ENCODE results near the gene PCDH1.

PCDH1 gene

DNA sequence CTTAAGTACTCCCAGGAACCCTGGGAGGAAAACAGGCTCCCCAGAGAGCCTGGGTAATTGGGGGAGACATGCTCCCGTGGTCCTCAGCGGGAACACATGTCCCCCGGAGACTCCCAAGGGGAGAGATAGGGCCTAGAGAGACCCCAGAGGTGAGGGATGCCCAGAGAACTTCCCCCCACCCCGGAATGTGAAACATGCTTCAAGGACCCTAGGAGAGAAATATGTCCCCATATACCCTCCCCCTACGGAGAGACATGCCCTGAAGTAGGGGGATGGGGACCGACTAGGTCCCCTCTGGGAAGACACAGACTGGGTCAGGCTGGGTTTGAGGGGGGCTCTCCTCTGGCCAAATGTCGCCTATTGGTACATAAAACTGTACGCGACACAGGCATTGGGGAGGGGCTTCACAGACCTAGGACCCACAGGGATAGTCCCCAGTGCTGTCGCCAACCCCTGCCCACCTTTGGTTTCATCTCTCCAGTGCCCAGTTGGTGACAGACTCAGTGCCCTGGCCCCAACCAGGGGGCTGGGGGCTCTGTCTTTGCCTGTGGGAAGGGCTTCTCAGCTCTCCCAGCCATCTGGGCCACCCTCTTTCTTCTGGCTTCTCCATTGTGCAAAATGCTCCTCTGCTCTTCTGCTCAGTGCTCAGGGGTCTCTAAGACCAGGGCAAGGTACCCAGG, 26.9 kb downstream of the PCDH1 start:
- H3K4me1 ChIP-seq (ENCODE audit: control insufficient read depth, insufficient read depth, low read length): peaks cover 22% of the 10 kb centered on the region
- H3K27me3 ChIP-seq (ENCODE audit: control insufficient read depth in 1 of 2, insufficient read depth in 2 of 2, low read length in 2 of 2): no peaks in the 10 kb centered on the region
- H3K36me3 ChIP-seq (ENCODE audit: control insufficient read depth in 2 of 2, insufficient read depth in 2 of 2, low read length in 2 of 2): no peaks in the 10 kb centered on the region
- H3K9me3 ChIP-seq (ENCODE audit: control insufficient read depth in 2 of 2, low read length in 2 of 2): no peaks in the 10 kb centered on the region
- no peak overlapping the region for H3K4me3 ChIP-seq (ENCODE audit: low read length in 2 of 2)
- peak overlapping the region in 1 of 2 donors; percentile 37 for H3K9ac ChIP-seq (ENCODE audit: low read length in 2 of 2)
- no peak overlapping the region for H3K27ac ChIP-seq (ENCODE audit: low read length)

GRCh38 chr5:141850786-141851185, 27.4 kb downstream of the PCDH1 start:
- Histone ChIP-seq H3K27ac (ENCODE audit: low read length) (no peak overlapping the region), H3K27me3 (ENCODE audit: control insufficient read depth in 1 of 2, insufficient read depth in 2 of 2, low read length in 2 of 2) (no peaks in the 10 kb centered on the region), H3K4me1 (ENCODE audit: control insufficient read depth, insufficient read depth, low read length) (peaks cover 22% of the 10 kb centered on the region), H3K4me3 (ENCODE audit: low read length in 2 of 2) (peak overlapping the region; percentile 31 to 57), H3K9ac (ENCODE audit: low read length in 2 of 2) (peak overlapping the region; percentile 36 to 37), H3K36me3 (ENCODE audit: control insufficient read depth in 2 of 2, insufficient read depth in 2 of 2, low read length in 2 of 2) (no peaks in the 10 kb centered on the region), H3K9me3 (ENCODE audit: control insufficient read depth in 2 of 2, low read length in 2 of 2) (no peaks in the 10 kb centered on the region)

GRCh38 chr5:141850244-141850768, 27.9 kb downstream of the PCDH1 start:
- Histone ChIP-seq H3K27me3 (ENCODE audit: control insufficient read depth in 1 of 2, insufficient read depth in 2 of 2, low read length in 2 of 2) (no peaks in the 10 kb centered on the region), H3K9me3 (ENCODE audit: control insufficient read depth in 2 of 2, low read length in 2 of 2) (no peaks in the 10 kb centered on the region), H3K4me3 (ENCODE audit: low read length in 2 of 2) (peak overlapping the region; percentile 93 to 99), H3K4me1 (ENCODE audit: control insufficient read depth, insufficient read depth, low read length) (peaks cover 18% of the 10 kb centered on the region), H3K36me3 (ENCODE audit: control insufficient read depth in 2 of 2, insufficient read depth in 2 of 2, low read length in 2 of 2) (no peaks in the 10 kb centered on the region), H3K27ac (ENCODE audit: low read length) (peak overlapping the region; percentile 93), H3K9ac (ENCODE audit: low read length in 2 of 2) (peak overlapping the region; percentile 94 to 96)

DNA sequence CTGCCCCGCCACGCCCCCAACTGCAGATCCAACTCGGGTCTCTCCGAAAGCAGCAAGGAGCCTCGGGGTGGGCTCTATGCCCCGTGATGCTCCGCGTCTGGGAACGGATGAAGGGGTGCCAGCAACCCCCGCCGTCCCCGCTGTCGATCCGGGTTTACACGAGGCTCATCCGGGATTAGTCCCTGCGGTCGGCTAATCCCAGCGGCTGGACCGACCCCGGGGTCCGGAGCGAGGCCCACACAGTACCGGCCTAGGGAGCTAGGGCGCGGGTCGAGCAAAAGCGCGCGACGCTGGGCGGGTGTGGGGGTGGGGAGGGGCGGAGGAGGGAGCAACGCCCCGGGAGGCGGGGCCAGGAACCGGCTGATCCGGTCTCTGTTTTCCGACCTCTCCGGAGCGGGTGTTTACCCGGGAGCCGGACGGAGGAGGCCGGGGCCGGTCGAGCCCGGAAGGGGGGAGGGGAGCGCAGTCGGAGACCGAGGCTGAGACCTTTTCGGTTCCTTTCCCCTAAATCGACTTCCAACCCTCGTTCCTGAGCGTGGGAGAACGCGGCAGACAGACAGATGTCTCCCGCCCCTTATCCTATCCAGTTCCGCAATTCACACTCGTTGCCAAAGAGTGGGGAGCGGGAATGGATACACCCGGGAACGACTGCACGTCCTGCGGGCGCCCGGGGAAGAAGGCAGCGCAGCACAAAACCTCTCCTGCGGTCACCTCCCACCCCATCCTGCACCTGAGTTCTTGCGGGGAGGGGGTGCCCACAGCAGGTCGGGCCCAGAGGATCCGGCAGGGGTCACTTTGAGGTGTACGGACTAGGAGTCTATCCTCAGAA, 28.6 kb downstream of the PCDH1 start:
- no peaks in the 10 kb centered on the region for H3K36me3 ChIP-seq (ENCODE audit: control insufficient read depth in 2 of 2, insufficient read depth in 2 of 2, low read length in 2 of 2)
- H3K4me3 ChIP-seq (ENCODE audit: low read length in 2 of 2): peak overlapping the region; percentile 93 to 99
- H3K27me3 ChIP-seq (ENCODE audit: control insufficient read depth in 1 of 2, insufficient read depth in 2 of 2, low read length in 2 of 2): no peaks in the 10 kb centered on the region
- H3K9ac ChIP-seq (ENCODE audit: low read length in 2 of 2): peak overlapping the region; percentile 94 to 96
- peaks cover 18% of the 10 kb centered on the region for H3K4me1 ChIP-seq (ENCODE audit: control insufficient read depth, insufficient read depth, low read length)
- no peaks in the 10 kb centered on the region for H3K9me3 ChIP-seq (ENCODE audit: control insufficient read depth in 2 of 2, low read length in 2 of 2)
- H3K27ac ChIP-seq (ENCODE audit: low read length): peak overlapping the region; percentile 93

DNA sequence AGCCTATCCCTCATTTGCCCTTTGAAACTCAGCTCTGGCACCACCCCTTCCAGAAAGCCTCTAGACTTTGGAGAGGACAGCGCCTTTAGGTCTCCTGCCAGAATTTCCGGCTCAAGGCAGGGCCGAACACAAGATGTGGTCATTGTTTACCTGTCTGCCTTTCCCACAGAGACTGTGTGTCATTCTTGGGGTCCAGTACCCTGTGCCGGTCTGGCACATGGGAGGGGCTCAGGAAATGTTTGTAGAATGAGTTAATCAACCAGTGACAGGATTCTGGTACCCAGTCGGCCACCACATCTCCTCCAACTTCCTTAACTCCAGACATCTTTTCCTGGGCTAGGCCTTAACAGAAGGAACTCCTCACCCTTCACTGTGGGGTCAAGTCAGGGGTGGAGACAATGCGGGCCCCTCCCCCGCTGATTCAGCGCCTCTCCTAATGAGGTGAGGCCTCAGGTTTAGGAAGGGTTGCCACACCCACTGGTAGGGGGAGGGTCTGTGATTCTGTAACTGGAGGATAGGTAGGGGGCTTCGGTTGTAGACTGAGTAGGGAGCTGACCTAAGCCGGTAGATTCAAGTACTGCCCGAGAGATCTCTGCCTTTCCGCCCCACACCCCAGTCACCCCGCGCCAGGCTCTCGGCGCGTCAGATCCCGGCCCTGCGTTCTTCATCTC, 29.3 kb downstream of the PCDH1 start:
- Histone ChIP-seq H3K9ac (ENCODE audit: low read length in 2 of 2) (peak overlapping the region; percentile 94 to 96), H3K36me3 (ENCODE audit: control insufficient read depth in 2 of 2, insufficient read depth in 2 of 2, low read length in 2 of 2) (no peaks in the 10 kb centered on the region), H3K27ac (ENCODE audit: low read length) (peak overlapping the region; percentile 93), H3K27me3 (ENCODE audit: control insufficient read depth in 1 of 2, insufficient read depth in 2 of 2, low read length in 2 of 2) (peaks cover 0 to 6% of the 10 kb centered on the region in 2 donors), H3K4me3 (ENCODE audit: low read length in 2 of 2) (peak overlapping the region; percentile 93 to 99), H3K4me1 (ENCODE audit: control insufficient read depth, insufficient read depth, low read length) (peaks cover 18% of the 10 kb centered on the region), H3K9me3 (ENCODE audit: control insufficient read depth in 2 of 2, low read length in 2 of 2) (no peaks in the 10 kb centered on the region)

DNA sequence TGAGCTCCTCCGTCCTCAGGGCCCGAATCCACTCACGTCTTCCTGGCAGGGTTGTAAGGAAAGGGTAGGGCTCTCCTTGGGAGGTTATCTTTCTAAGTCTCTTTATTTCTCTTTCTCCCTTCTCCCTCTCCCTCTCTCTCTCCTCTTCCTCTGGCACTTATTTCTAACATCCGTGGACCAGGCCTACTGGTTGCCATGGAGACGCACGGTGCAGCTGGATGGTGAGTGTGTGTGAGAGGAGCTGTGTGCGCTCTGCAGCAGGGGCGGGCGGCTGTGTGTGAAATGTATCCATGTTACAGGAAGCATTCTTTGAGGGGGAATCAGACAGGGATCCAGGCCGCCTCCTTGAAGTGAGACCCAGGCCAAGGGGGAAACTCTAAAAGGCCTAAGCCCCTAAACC, 32.2 kb downstream of the PCDH1 start:
- Histone ChIP-seq H3K4me3 (ENCODE audit: low read length in 2 of 2) (no peak overlapping the region), H3K9me3 (ENCODE audit: control insufficient read depth in 2 of 2, low read length in 2 of 2) (no peaks in the 10 kb centered on the region), H3K4me1 (ENCODE audit: control insufficient read depth, insufficient read depth, low read length) (peaks cover 26% of the 10 kb centered on the region), H3K27ac (ENCODE audit: low read length) (no peak overlapping the region), H3K9ac (ENCODE audit: low read length in 2 of 2) (no peak overlapping the region), H3K27me3 (ENCODE audit: control insufficient read depth in 1 of 2, insufficient read depth in 2 of 2, low read length in 2 of 2) (peaks cover 0 to 12% of the 10 kb centered on the region in 2 donors), H3K36me3 (ENCODE audit: control insufficient read depth in 2 of 2, insufficient read depth in 2 of 2, low read length in 2 of 2) (no peaks in the 10 kb centered on the region)

DNA sequence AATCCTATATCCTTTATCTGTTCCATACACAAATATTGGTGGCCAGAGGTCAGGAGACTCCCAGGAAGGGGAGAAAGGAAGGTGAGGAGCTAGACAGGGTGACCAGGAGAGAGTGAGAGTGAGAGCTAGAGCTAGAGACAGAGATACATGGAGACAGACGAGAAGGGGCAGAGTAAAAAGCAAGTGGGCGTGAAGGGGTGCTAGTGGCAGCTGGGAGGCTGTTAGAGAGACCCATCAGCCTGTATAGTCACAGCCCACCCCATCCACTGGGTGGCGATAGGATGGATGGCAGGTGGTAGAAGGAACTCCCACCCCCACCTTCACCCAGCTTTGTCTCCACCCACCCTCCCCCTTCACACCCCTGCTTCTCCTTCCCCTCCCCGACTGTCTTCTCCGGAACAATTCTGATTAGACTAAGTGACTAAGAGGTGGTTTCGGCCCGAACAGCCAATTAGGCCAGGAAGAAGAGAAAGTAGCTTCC, 32.8 kb downstream of the PCDH1 start:
- no peak overlapping the region for H3K9ac ChIP-seq (ENCODE audit: low read length in 2 of 2)
- H3K27me3 ChIP-seq (ENCODE audit: control insufficient read depth in 1 of 2, insufficient read depth in 2 of 2, low read length in 2 of 2): peaks cover 0 to 12% of the 10 kb centered on the region in 2 donors
- H3K27ac ChIP-seq (ENCODE audit: low read length): no peak overlapping the region
- no peaks in the 10 kb centered on the region for H3K36me3 ChIP-seq (ENCODE audit: control insufficient read depth in 2 of 2, insufficient read depth in 2 of 2, low read length in 2 of 2)
- H3K4me1 ChIP-seq (ENCODE audit: control insufficient read depth, insufficient read depth, low read length): peaks cover 27% of the 10 kb centered on the region
- no peak overlapping the region for H3K4me3 ChIP-seq (ENCODE audit: low read length in 2 of 2)
- H3K9me3 ChIP-seq (ENCODE audit: control insufficient read depth in 2 of 2, low read length in 2 of 2): no peaks in the 10 kb centered on the region

- peaks cover 24% of the 10 kb centered on the region for H3K4me1 ChIP-seq (ENCODE audit: control insufficient read depth, insufficient read depth, low read length)
- H3K4me3 ChIP-seq (ENCODE audit: low read length in 2 of 2): no peak overlapping the region
- peaks cover 0 to 12% of the 10 kb centered on the region in 2 donors for H3K27me3 ChIP-seq (ENCODE audit: control insufficient read depth in 1 of 2, insufficient read depth in 2 of 2, low read length in 2 of 2)
- no peaks in the 10 kb centered on the region for H3K9me3 ChIP-seq (ENCODE audit: control insufficient read depth in 2 of 2, low read length in 2 of 2)
- no peak overlapping the region for H3K27ac ChIP-seq (ENCODE audit: low read length)
- H3K9ac ChIP-seq (ENCODE audit: low read length in 2 of 2): no peak overlapping the region
- no peaks in the 10 kb centered on the region for H3K36me3 ChIP-seq (ENCODE audit: control insufficient read depth in 2 of 2, insufficient read depth in 2 of 2, low read length in 2 of 2)
Observed at GRCh38 chr5:141844414-141845097, 33.7 kb downstream of the PCDH1 start.

- Histone ChIP-seq H3K27me3 (ENCODE audit: control insufficient read depth in 1 of 2, insufficient read depth in 2 of 2, low read length in 2 of 2) (peaks cover 0 to 18% of the 10 kb centered on the region in 2 donors), H3K36me3 (ENCODE audit: control insufficient read depth in 2 of 2, insufficient read depth in 2 of 2, low read length in 2 of 2) (no peaks in the 10 kb centered on the region), H3K9me3 (ENCODE audit: control insufficient read depth in 2 of 2, low read length in 2 of 2) (no peaks in the 10 kb centered on the region), H3K4me1 (ENCODE audit: control insufficient read depth, insufficient read depth, low read length) (peaks cover 13% of the 10 kb centered on the region), H3K27ac (ENCODE audit: low read length) (no peak overlapping the region), H3K4me3 (ENCODE audit: low read length in 2 of 2) (no peak overlapping the region), H3K9ac (ENCODE audit: low read length in 2 of 2) (no peak overlapping the region)
Observed at GRCh38 chr5:141843156-141843927, 34.9 kb downstream of the PCDH1 start.
